Osteoblast (primary cell): Measurements from ENCODE around the gene GNB4. TPM values are rescaled to one million over a fixed set of nuclear protein-coding genes. Genes with fewer than 3 reads are reported as not detected.
A peak's percentile ranks its signal among the peaks of the same experiment; 100 is the strongest.

ENCODE experiments used
- DNase-seq: peaks from one replicate; pipeline ENCODE4 v3.0.0; 2011; ENCODE audit warnings: low spot score, mixed read lengths; ENCODE audit not compliant: insufficient read length; ENCODE audit errors: missing footprints
- H2AFZ ChIP-seq: 2 replicates; pipeline ENCODE4 v1.6.0; 2011; ENCODE audit warnings: mild to moderate bottlenecking, low read length
- H3K27ac ChIP-seq: 2 replicates; pipeline ENCODE4 v1.5.1; 2011; ENCODE audit warnings: mild to moderate bottlenecking, low read depth, low read length, moderate library complexity
- H3K27me3 ChIP-seq: 2 replicates; pipeline ENCODE4 v1.6.0; 2012; ENCODE audit warnings: mild to moderate bottlenecking, control low read depth, inconsistent platforms, low read length, moderate library complexity; ENCODE audit not compliant: insufficient read depth
- H3K36me3 ChIP-seq: 2 replicates; pipeline ENCODE4 v1.5.1; 2011; ENCODE audit warnings: mild to moderate bottlenecking, low read length, control low read depth, moderate library complexity; ENCODE audit not compliant: insufficient read depth
- H3K4me1 ChIP-seq: 2 replicates; pipeline ENCODE4 v1.5.1; 2011; ENCODE audit warnings: mild to moderate bottlenecking, low read length, control low read depth, moderate library complexity; ENCODE audit not compliant: insufficient read depth
- H3K4me2 ChIP-seq: 2 replicates; pipeline ENCODE4 v1.6.0; 2011; ENCODE audit warnings: mild to moderate bottlenecking, low read length; ENCODE audit not compliant: insufficient read depth
- H3K4me3 ChIP-seq: fragments of 200-600 bp; sonication (generic); 3 replicates; pipeline ENCODE4 v1.5.1; 2012; ENCODE audit warnings: mild to moderate bottlenecking, low read length, inconsistent platforms; ENCODE audit not compliant: insufficient read depth
- H3K79me2 ChIP-seq: 2 replicates; pipeline ENCODE4 v1.6.0; 2012; ENCODE audit warnings: mild to moderate bottlenecking, low read length, control low read depth, inconsistent platforms; ENCODE audit not compliant: insufficient read depth
- H3K9me3 ChIP-seq: 2 replicates; pipeline ENCODE4 v1.5.1; 2011; ENCODE audit warnings: low read depth, low read length, control low read depth
- H4K20me1 ChIP-seq: 2 replicates; pipeline ENCODE4 v1.6.0; 2012; ENCODE audit warnings: mild to moderate bottlenecking, low read length, control low read depth; ENCODE audit not compliant: insufficient read depth
- total RNA-seq: library from RNA; depleted of rRNA; stranded (reverse); fragments of >200 nt; gene quantifications from 2 replicates; pipeline ENCODE4 v1.2.3, GENCODE V29; 2012
- TF ChIP-seq, protein P1 (sequence below): IDR thresholded peaks from 2 replicates; pipeline ENCODE4 v1.5.1; 2011; ENCODE audit warnings: mild to moderate bottlenecking, low read depth, low read length, moderate library complexity; ENCODE audit errors: extremely low read depth

Gene GNB4
- total RNA-seq, 1 donor = 92.3 TPM

- peak; percentile 36 for DNase-seq
- Histone ChIP-seq H2AFZ (peak overlapping the region; percentile 15), H3K4me3 (no peak overlapping the region), H3K79me2 (no peaks in the 10 kb centered on the region), H3K36me3 (no peaks in the 10 kb centered on the region), H3K27ac (no peak overlapping the region), H3K9me3 (no peaks in the 10 kb centered on the region), H3K4me1 (no peaks in the 10 kb centered on the region), H3K4me2 (no peak overlapping the region), H4K20me1 (no peaks in the 10 kb centered on the region), H3K27me3 (no peaks in the 10 kb centered on the region)
- TF ChIP-seq, protein P1, sequence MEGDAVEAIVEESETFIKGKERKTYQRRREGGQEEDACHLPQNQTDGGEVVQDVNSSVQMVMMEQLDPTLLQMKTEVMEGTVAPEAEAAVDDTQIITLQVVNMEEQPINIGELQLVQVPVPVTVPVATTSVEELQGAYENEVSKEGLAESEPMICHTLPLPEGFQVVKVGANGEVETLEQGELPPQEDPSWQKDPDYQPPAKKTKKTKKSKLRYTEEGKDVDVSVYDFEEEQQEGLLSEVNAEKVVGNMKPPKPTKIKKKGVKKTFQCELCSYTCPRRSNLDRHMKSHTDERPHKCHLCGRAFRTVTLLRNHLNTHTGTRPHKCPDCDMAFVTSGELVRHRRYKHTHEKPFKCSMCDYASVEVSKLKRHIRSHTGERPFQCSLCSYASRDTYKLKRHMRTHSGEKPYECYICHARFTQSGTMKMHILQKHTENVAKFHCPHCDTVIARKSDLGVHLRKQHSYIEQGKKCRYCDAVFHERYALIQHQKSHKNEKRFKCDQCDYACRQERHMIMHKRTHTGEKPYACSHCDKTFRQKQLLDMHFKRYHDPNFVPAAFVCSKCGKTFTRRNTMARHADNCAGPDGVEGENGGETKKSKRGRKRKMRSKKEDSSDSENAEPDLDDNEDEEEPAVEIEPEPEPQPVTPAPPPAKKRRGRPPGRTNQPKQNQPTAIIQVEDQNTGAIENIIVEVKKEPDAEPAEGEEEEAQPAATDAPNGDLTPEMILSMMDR = no peak
Measured at GRCh38 chr3:179473565-179473964, 22.3 kb upstream of the GNB4 start.

GRCh38 chr3:179464323-179465092 lies 13.2 kb upstream of the GNB4 start:
- H3K4me3 ChIP-seq = no peak overlapping the region
- H3K27me3 ChIP-seq = no peaks in the 10 kb centered on the region
- H3K9me3 ChIP-seq = no peaks in the 10 kb centered on the region
- no peaks in the 10 kb centered on the region for H3K36me3 ChIP-seq
- no peak overlapping the region for H3K27ac ChIP-seq
- H4K20me1 ChIP-seq = no peaks in the 10 kb centered on the region
- TF ChIP-seq, protein P1 = no peak
- no peak overlapping the region for H3K4me2 ChIP-seq
- H3K4me1 ChIP-seq = no peaks in the 10 kb centered on the region
- DNase-seq = no peak
- H3K79me2 ChIP-seq = no peaks in the 10 kb centered on the region
- no peak overlapping the region for H2AFZ ChIP-seq

DNA sequence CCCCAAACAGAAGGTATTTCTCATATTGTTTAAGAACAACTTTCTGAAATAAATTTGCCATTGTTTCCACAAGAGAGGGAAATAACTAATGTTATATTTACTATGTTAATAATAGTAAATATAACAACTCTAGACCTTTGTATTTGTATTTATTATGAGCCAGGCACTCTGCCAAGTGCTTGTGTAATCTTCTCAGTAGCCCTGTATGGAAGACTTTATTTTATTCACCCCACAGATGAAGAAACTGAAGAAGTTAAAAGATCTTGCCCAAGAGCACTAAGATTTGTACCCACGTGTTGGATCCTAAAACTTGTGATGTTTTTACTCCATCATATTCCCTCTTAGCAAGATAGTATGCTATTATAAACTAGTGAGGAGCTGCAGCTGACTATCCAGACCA lies 12.0 kb upstream of the GNB4 start:
- TF ChIP-seq, protein P1 = no peak
- Histone ChIP-seq H2AFZ (no peak overlapping the region), H3K4me1 (no peaks in the 10 kb centered on the region), H4K20me1 (no peaks in the 10 kb centered on the region), H3K4me2 (no peak overlapping the region), H3K27ac (no peak overlapping the region), H3K27me3 (no peaks in the 10 kb centered on the region), H3K36me3 (no peaks in the 10 kb centered on the region), H3K9me3 (no peaks in the 10 kb centered on the region), H3K4me3 (no peak overlapping the region), H3K79me2 (no peaks in the 10 kb centered on the region)
- DNase-seq = no peak

DNA sequence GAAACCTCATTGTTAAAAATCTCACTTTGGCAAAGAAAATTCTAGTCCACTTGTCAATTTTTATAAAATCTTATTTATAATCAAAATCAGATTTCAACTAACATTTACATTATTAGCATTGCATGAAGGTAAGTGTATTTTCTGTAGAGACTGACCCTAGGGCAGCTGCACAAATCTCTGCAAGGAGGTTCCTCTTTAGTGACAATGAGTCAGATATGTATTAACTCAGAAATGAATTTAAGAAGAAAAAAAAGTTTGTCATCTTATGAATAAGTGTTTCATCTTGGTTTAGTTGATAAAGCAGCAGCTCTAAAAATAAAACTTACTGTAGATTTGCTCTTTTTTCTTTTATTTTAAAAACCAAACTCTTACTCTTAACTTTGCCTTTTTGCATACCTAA lies 9.0 kb upstream of the GNB4 start:
- Histone ChIP-seq H3K4me3 (no peak overlapping the region), H2AFZ (no peak overlapping the region), H3K9me3 (no peaks in the 10 kb centered on the region), H3K36me3 (no peaks in the 10 kb centered on the region), H3K27ac (no peak overlapping the region), H3K27me3 (no peaks in the 10 kb centered on the region), H3K4me1 (no peaks in the 10 kb centered on the region), H4K20me1 (no peaks in the 10 kb centered on the region), H3K4me2 (no peak overlapping the region), H3K79me2 (no peaks in the 10 kb centered on the region)
- DNase-seq = no peak
- TF ChIP-seq, protein P1 = no peak
